Astrocyte (in vitro differentiated cells and primary cell): Measurements from ENCODE around the gene TRIP12.

Experiments used
- CTCF ChIP-seq: IDR thresholded peaks from 2 replicates; pipeline ENCODE4 v1.5.1; 2011; ENCODE audit warnings: low read depth, mild to moderate bottlenecking, inconsistent platforms, low read length, moderate library complexity; ENCODE audit not compliant: insufficient read depth
- EZH2 ChIP-seq: IDR thresholded peaks from 2 replicates; pipeline ENCODE4 v1.6.1; 2012; ENCODE audit warnings: mild to moderate bottlenecking, low read length, inconsistent platforms; ENCODE audit not compliant: insufficient read depth

- TF ChIP-seq CTCF = no peak
- no peak for TF ChIP-seq EZH2
Observed at GRCh38 chr2:229888031-229888430, 33.8 kb downstream of the TRIP12 start.
